Measurements from ENCODE around the gene CDK14. TPM values are rescaled to one million over a fixed set of nuclear protein-coding genes. Genes with fewer than 3 reads are reported as not detected.

CDK14 gene
- total and polyA plus RNA-seq, 10 of the 15 experiments (the other 5 are each of a cell fraction or from before 2014, with no cell fraction given): 6.5 to 61.3 (median 24.2) TPM

DNA sequence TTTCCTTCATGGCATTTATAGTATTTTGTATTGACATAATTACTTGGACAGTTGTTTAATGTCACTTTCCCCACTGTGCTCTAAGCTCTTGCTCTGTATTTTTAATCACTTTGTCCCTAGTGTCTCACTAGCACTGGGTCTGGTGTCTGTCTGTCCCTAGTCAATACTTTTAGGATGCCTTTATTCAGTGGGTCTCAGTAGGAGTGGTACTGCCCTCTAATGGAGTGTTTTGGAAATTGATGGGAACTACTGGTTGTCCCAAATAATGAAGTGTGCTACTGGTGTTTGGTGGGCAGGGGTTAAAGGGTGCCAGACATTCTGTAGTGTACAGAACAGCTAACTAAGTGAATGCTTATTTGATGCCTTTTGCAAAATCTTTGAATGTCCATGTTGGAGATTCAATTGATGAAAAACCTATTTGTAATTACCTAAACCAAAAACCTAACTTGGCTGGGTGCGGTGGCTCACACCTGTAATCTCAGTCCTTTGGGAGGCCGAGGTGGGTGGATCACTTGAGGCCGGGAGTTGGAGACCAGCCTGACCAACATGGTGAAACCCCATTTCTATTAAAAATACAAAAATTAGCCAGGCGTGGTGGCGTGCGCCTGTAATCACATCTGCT is 33.3 kb downstream of the CDK14 start (continued):
- TF ChIP-seq, protein P1, sequence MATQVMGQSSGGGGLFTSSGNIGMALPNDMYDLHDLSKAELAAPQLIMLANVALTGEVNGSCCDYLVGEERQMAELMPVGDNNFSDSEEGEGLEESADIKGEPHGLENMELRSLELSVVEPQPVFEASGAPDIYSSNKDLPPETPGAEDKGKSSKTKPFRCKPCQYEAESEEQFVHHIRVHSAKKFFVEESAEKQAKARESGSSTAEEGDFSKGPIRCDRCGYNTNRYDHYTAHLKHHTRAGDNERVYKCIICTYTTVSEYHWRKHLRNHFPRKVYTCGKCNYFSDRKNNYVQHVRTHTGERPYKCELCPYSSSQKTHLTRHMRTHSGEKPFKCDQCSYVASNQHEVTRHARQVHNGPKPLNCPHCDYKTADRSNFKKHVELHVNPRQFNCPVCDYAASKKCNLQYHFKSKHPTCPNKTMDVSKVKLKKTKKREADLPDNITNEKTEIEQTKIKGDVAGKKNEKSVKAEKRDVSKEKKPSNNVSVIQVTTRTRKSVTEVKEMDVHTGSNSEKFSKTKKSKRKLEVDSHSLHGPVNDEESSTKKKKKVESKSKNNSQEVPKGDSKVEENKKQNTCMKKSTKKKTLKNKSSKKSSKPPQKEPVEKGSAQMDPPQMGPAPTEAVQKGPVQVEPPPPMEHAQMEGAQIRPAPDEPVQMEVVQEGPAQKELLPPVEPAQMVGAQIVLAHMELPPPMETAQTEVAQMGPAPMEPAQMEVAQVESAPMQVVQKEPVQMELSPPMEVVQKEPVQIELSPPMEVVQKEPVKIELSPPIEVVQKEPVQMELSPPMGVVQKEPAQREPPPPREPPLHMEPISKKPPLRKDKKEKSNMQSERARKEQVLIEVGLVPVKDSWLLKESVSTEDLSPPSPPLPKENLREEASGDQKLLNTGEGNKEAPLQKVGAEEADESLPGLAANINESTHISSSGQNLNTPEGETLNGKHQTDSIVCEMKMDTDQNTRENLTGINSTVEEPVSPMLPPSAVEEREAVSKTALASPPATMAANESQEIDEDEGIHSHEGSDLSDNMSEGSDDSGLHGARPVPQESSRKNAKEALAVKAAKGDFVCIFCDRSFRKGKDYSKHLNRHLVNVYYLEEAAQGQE (IDR thresholded peaks at IDR 0.05; ENCODE audit: low read depth, low read length): no peak
- TF ChIP-seq MEF2B (IDR thresholded peaks at IDR 0.05; ENCODE audit: partially characterized antibody, poor library complexity, severe bottlenecking) (no peak), FOXK2 (IDR thresholded peaks at IDR 0.05) (no peak), SMC3 (IDR thresholded peaks at IDR 0.05; ENCODE audit: borderline replicate concordance, low read length) (peak; percentile 69; the same call in 1 of the 2 replicates), SPI1 (IDR thresholded peaks at IDR 0.05; ENCODE audit: borderline replicate concordance, insufficient read depth, low read depth, low read length) (no peak), ZBED1 (IDR thresholded peaks at IDR 0.05; ENCODE audit: borderline replicate concordance) (no peak), ATF7 (IDR thresholded peaks at IDR 0.05; ENCODE audit: low read depth) (no peak), POLR2AphosphoS5 (IDR thresholded peaks at IDR 0.05; ENCODE audit: low read length) (no peak), ZNF622 (IDR thresholded peaks at IDR 0.05) (no peak), CHD2 (IDR thresholded peaks at IDR 0.05; ENCODE audit: borderline replicate concordance, low read depth, low read length) (no peak), CBX5 (IDR thresholded peaks at IDR 0.05; ENCODE audit: low read depth) (no peak)
- TF ChIP-seq, protein P2, sequence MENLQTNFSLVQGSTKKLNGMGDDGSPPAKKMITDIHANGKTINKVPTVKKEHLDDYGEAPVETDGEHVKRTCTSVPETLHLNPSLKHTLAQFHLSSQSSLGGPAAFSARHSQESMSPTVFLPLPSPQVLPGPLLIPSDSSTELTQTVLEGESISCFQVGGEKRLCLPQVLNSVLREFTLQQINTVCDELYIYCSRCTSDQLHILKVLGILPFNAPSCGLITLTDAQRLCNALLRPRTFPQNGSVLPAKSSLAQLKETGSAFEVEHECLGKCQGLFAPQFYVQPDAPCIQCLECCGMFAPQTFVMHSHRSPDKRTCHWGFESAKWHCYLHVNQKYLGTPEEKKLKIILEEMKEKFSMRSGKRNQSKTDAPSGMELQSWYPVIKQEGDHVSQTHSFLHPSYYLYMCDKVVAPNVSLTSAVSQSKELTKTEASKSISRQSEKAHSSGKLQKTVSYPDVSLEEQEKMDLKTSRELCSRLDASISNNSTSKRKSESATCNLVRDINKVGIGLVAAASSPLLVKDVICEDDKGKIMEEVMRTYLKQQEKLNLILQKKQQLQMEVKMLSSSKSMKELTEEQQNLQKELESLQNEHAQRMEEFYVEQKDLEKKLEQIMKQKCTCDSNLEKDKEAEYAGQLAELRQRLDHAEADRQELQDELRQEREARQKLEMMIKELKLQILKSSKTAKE (IDR thresholded peaks at IDR 0.05; ENCODE audit: low read depth, poor library complexity, severe bottlenecking): peak; percentile 24
- TF ChIP-seq, protein P3, sequence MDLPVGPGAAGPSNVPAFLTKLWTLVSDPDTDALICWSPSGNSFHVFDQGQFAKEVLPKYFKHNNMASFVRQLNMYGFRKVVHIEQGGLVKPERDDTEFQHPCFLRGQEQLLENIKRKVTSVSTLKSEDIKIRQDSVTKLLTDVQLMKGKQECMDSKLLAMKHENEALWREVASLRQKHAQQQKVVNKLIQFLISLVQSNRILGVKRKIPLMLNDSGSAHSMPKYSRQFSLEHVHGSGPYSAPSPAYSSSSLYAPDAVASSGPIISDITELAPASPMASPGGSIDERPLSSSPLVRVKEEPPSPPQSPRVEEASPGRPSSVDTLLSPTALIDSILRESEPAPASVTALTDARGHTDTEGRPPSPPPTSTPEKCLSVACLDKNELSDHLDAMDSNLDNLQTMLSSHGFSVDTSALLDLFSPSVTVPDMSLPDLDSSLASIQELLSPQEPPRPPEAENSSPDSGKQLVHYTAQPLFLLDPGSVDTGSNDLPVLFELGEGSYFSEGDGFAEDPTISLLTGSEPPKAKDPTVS (IDR thresholded peaks at IDR 0.05; ENCODE audit: low read depth, low read length): no peak

Data from GM12878 (cell line).